Heart left ventricle (tissue), 16 donors: ENCODE measurements around the gene CBLC. TPM values are rescaled to one million over a fixed set of nuclear protein-coding genes. Genes with fewer than 3 reads are reported as not detected.

Experiments used
- ATAC-seq, 4 donors: fragments of 200-7000 bp; cut with Tn5 transposase; one replicate each; pipeline ENCODE4 v1.9.1; 2020 to 2022; ENCODE audit warnings: moderate library complexity in 4 of 4, mild to moderate bottlenecking in 3 of 4, moderate number of reproducible peaks in 1 of 4
- DNase-seq, 5 donors: peaks; one replicate each; pipeline ENCODE4 v3.0.0-alpha.2; 2020
- H3K27ac ChIP-seq, 12 donors: fragments of 200-600 bp; sonication (generic) in 4 of 12; one replicate each; pipeline versions ENCODE4 v1.5.0 to v1.8.0; 2016 to 2022; ENCODE audit warnings: mild to moderate bottlenecking in 2 of 12
- H3K27me3 ChIP-seq, 9 donors: fragments of 200-600 bp; sonication (generic) in 2 of 9; one replicate each; pipeline versions ENCODE4 v1.5.1 to v1.8.0; 2016 to 2022; ENCODE audit warnings: mild to moderate bottlenecking in 3 of 9
- H3K36me3 ChIP-seq, 9 donors: fragments of 200-600 bp; sonication (generic) in 2 of 9; one replicate each; pipeline versions ENCODE4 v1.5.0 to v1.8.0; 2018 to 2022; ENCODE audit warnings: mild to moderate bottlenecking in 2 of 9
- H3K4me1 ChIP-seq, 12 donors: fragments of 200-600 bp; sonication (generic) in 4 of 12; one replicate each; pipeline versions ENCODE4 v1.5.0 to v1.8.0; 2016 to 2022; ENCODE audit warnings: mild to moderate bottlenecking in 3 of 12
- H3K4me3 ChIP-seq, 12 donors: fragments of 200-600 bp; sonication (generic) in 4 of 12; one replicate each; pipeline versions ENCODE4 v1.5.0 to v1.8.0; 2017 to 2022; ENCODE audit warnings: mild to moderate bottlenecking in 9 of 12, moderate library complexity in 4 of 12
- H3K9me3 ChIP-seq, 12 donors: fragments of 200-600 bp; sonication (generic) in 4 of 12; one replicate each; pipeline versions ENCODE4 v1.5.0 to v1.8.0; 2016 to 2022; ENCODE audit warnings: mild to moderate bottlenecking in 1 of 12
- POLR2A ChIP-seq, 2 donors: fragments of 450-650 bp; IDR thresholded peaks; one replicate each; pipeline ENCODE4 v1.6.1; 2017; ENCODE audit warnings: antibody characterized with exemption in 2 of 2, mild to moderate bottlenecking in 2 of 2, moderate library complexity in 2 of 2
- WGBS, 4 donors: extraction: QIAGEN DNeasy Blood & Tissue Kit in 2 of 4; methylation state at CpG; one replicate each; pipeline versions ENCODE4 v1.1.5 to v1.1.7; 2013 to 2018; 5-methylcytosine and 5-hydroxymethylcytosine counted together
- intact Hi-C, 10 donors: fragments of 100-400 bp; cut with DNase I; formaldehyde crosslinking; loops; one replicate each; pipeline versions ENCODE4 v1.11.1 to v1.14.2; 2022
- polyA plus RNA-seq, 2 donors: library from polyadenylated mRNA; stranded (reverse); fragments of 200-250 nt; gene quantifications; one replicate each; pipeline ENCODE4 v1.2.3, GENCODE V29; 2013
- total RNA-seq, 9 donors: library from RNA; depleted of rRNA in 2 of 9; stranded (reverse); fragments of >200 nt in 2 of 9; fragmentation: NEBNext Ultra II Directional in 3 of 9; extraction: Animal tissue kit (Norgen Biotek cat#: 25700) in 3 of 9; gene quantifications; one replicate each; pipeline versions ENCODE4 v1.1.0 to v1.2.4, GENCODE V29; 2016 to 2023
- TF ChIP-seq, protein P1 (sequence below), 12 donors: fragments of 200-600 bp; sonication (generic) in 4 of 12; IDR thresholded peaks; one replicate each; pipeline versions ENCODE4 v1.5.0 to v1.8.0; 2018 to 2022; ENCODE audit warnings: antibody characterized with exemption in 12 of 12, mild to moderate bottlenecking in 5 of 12
- donor health status: ischemic (EF 13 %, LVEDD 7.1; RV severe dilation, severe dysfunction).
- donor health status: healthy with polysubstance abuse.
- donor health status: DM: no; HTN: yes; CAD: no.
- donor health status: DM: no; HTN: no; CAD: no.
- donor health status: ischemic (EF 25% LVEDD 6.9; RV normal size, moderate dysfunction).
- donor health status: ischemic (EF 25% LVEDD 5.7; RV mildly dilated, moderate dysfunction).
- donor health status: healthy.
- donor health status: DM: yes; HTN: yes; CAD: no.
- donor health status: ischemic (EF 35%, LVEDD 5.7; RV mildly dilated, moderate dysfunction).
- donor health status: nonischemic (EF 11% LVEDD 7.7; RV severe dilation, severe dysfunction).
- donor health status: DM: yes; HTN: yes; CAD: no.
- donor health status: PGD.
- donor health status: ischemic (EF 29% LVEDD 5.4; RV normal size, mild dysfunction).
- donor health status: nonischemic (EF 23%, LVEDD 6.1; RV moderate dilation, normal function).

CBLC gene
- total and polyA plus RNA-seq, 11 donors: 0.04 TPM; not detected in 10

DNA sequence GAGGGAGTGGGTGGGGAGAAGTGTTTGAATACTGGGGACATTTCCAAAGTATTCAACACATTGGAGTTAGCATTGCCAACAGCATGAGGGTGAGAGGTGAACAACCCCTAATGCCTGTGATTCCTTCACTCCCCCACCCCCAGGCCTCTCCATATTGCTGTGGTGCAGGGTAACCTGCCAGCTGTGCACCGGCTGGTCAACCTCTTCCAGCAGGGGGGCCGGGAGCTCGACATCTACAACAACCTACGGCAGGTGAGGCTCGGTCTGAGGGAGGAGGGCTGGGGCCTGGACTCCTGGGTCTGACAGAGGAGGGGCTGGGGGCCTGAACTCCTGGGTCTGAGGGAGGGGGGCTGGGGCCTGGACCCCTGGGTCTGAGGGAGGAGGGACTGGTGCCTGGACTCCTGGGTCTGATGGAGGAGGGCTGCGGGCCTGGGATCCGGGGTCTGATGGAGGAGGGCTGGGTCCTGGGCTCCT is 21.6 kb upstream of the CBLC start:
- intact Hi-C loops: loop anchor here in 2 of 10 donors (5.0 kb wide), 1 partner anchor 34 kb away; no protein-coding TSS in a partner anchor
- peaks cover 25 to 82% (median 64%) of the 10 kb centered on the region in 12 donors for H3K4me1 ChIP-seq
- TF ChIP-seq POLR2A (IDR thresholded peaks at IDR 0.05): no peak
- TF ChIP-seq, protein P1, sequence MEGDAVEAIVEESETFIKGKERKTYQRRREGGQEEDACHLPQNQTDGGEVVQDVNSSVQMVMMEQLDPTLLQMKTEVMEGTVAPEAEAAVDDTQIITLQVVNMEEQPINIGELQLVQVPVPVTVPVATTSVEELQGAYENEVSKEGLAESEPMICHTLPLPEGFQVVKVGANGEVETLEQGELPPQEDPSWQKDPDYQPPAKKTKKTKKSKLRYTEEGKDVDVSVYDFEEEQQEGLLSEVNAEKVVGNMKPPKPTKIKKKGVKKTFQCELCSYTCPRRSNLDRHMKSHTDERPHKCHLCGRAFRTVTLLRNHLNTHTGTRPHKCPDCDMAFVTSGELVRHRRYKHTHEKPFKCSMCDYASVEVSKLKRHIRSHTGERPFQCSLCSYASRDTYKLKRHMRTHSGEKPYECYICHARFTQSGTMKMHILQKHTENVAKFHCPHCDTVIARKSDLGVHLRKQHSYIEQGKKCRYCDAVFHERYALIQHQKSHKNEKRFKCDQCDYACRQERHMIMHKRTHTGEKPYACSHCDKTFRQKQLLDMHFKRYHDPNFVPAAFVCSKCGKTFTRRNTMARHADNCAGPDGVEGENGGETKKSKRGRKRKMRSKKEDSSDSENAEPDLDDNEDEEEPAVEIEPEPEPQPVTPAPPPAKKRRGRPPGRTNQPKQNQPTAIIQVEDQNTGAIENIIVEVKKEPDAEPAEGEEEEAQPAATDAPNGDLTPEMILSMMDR (IDR thresholded peaks at IDR 0.05): no peak
- H3K4me3 ChIP-seq: peak overlapping the region in 1 of 12 donors; percentile 96
- no peaks in the 10 kb centered on the region for H3K9me3 ChIP-seq
- H3K36me3 ChIP-seq: peaks cover 4 to 80% (median 40%) of the 10 kb centered on the region in 9 donors
- WGBS, 4 donors: 82 to 91% (median 89%) methylated on average over 7 of the region's 7 CpGs
- no peak for ATAC-seq
- H3K27ac ChIP-seq: peak overlapping the region in 11 of 12 donors; percentile 86 to 100 (median 95)
- H3K27me3 ChIP-seq: no peaks in the 10 kb centered on the region
- no peak for DNase-seq

DNA sequence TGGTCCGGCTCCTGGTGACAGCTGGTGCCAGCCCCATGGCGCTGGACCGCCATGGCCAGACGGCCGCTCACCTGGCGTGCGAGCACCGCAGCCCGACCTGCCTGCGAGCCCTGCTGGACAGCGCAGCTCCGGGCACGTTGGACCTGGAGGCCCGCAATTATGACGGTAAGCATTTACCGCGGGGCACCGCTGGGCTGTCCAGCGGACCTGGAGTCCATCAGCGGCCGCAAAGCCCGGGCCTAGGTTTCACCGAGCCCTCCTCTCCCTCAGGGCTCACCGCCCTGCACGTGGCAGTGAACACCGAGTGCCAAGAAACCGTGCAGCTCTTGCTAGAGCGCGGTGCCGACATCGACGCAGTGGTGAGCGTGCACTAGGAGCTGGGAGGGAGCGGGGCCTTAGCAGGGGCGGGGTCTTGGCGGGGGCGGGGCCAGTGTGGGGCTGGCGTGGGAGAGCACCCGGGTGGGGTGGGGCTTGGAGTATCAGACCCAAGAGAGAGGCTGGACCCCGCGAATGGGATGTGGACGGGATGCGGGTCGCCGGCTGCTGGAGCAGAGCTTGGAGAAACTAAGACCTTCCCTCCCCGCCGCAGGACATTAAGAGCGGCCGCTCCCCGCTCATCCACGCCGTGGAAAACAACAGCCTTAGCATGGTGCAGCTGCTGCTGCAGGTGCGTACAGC is 20.5 kb upstream of the CBLC start:
- peak; percentile 79 to 88 (median 85) for DNase-seq
- peaks cover 23 to 72% (median 57%) of the 10 kb centered on the region in 12 donors for H3K4me1 ChIP-seq
- H3K36me3 ChIP-seq: peaks cover 4 to 73% (median 29%) of the 10 kb centered on the region in 9 donors
- no peaks in the 10 kb centered on the region for H3K9me3 ChIP-seq
- peak; percentile 29 to 52 (median 45) for ATAC-seq
- intact Hi-C loops: loop anchor here in 2 of 10 donors (5.0 kb wide), 1 partner anchor 35 kb away; no protein-coding TSS in a partner anchor
- no peaks in the 10 kb centered on the region for H3K27me3 ChIP-seq
- 30 to 49% (median 37%) methylated on average over 24 to 53 of the region's 53 CpGs for WGBS, 4 donors
- H3K27ac ChIP-seq: peak overlapping the region; percentile 75 to 100 (median 94)
- H3K4me3 ChIP-seq: peak overlapping the region; percentile 12 to 69 (median 54)
- TF ChIP-seq, protein P1 (IDR thresholded peaks at IDR 0.05): no peak
- TF ChIP-seq POLR2A (IDR thresholded peaks at IDR 0.05): no peak

DNA sequence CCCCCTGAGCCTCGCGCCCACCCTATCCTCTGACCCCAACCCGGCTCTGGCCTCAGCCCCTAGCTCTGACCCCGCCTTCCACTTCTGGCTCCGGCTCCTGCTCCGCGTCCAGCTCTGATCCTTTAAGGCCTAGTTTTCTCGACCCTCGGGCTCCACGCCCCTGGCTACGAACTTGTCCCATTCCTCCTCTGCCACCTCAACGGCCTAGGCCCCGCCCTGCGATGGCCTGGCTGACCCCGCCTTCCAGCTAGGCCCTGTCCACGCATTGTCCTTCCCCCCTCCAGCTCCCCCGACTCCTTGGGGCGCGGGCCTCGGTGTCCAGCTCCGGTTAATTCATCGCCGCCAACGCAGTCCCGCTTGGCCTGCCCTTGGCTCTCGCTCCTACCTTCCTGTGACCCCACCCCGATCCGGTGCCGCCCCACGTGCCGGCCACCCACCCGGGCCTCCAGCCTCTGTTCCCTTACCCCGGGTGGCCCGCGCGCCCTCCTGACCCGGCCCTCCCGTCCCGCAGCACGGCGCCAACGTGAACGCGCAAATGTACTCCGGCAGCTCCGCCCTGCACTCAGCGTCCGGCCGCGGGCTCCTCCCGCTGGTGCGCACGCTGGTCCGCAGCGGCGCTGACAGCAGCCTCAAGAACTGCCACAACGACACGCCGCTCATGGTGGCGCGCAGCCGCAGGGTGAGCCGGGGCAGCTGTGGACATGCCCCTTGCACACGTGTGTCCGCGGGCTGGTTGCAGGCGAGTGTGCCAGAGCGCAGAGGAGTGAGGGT is 19.8 kb upstream of the CBLC start:
- TF ChIP-seq POLR2A (IDR thresholded peaks at IDR 0.05): no peak
- TF ChIP-seq, protein P1 (IDR thresholded peaks at IDR 0.05): peak in 9 of 12 donors; percentile 8 to 57 (median 38)
- DNase-seq (peak; percentile 85 to 92 (median 88)), ATAC-seq (peak; percentile 44 to 66 (median 54))
- Histone ChIP-seq H3K36me3 (peaks cover 0 to 66% (median 22%) of the 10 kb centered on the region in 9 donors), H3K4me3 (peak overlapping the region; percentile 12 to 69 (median 54)), H3K9me3 (no peaks in the 10 kb centered on the region), H3K27me3 (no peaks in the 10 kb centered on the region), H3K4me1 (peaks cover 23 to 65% (median 50%) of the 10 kb centered on the region in 12 donors), H3K27ac (peak overlapping the region; percentile 75 to 100 (median 94))
- 7 to 19% (median 11%) methylated on average over 47 to 68 of the region's 68 CpGs for WGBS, 4 donors
- intact Hi-C loops: loop anchor here in 2 of 10 donors (5.0 kb wide), 1 partner anchor 36 kb away; no protein-coding TSS in a partner anchor
